ENCODE results near the gene TRMT1.

Gene TRMT1

DNA sequence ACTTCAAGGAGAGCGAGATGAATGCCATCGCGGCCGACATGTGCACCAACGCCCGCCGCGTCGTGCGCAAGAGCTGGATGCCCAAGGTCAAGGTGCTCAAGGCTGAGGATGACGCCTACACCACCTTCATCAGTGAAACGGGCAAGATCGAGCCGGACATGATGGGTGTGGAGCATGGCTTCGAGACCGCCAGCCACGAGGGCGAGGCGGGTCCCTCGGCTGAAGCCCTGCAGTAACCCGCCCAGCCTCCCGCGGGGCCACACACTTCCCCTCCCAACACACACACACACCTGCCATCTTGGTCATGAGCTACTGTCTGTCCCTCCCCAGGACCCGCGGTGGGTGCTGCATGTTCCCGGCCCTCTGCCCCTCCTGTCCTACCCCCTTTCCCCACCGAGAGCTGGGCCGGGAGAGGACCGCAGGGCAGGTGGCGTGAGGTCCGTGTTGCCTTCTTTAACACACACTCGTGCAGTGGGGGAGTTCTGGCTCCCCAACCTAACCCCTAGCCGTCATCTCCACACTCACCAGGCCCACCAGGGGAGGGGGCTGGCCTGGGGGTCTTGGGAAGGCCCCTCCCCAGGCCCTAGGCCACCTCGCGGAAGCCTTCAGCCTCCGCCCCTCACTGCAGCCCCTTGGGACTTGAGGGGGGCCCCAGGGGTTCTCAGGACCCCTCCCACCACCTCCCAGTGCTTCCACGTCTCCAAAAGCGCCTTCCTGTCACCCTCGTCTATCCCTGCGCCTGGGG, 21.8 kb upstream of the TRMT1 start:
- H3K4me3 ChIP-seq (ENCODE audit: low read depth in 1 of 2, low read length in 2 of 2): no peak overlapping the region
- DNase-seq: no peak

DNA sequence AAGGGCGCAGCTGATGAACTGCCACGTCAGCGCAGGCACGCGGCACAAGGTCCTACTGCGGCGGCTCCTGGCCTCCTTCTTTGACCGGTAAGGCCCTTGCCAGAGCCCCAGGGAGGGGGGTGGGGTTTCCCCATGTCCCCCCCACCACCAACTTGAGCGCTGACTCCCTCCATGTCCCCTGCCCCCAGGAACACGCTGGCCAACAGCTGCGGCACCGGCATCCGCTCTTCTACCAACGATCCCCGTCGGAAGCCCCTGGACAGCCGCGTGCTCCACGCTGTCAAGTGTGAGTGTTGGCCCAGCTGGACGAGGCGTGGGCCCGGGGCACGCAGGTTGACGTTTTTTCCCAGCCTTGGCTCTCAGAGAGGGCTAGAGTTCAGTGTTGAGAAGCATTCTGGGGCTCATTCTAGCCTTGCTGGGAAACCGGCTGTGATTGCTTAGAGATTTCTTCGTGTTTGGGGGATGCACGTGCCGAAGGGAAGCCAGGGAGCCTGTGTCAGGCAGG, 20.8 kb upstream of the TRMT1 start:
- H2AFZ ChIP-seq (ENCODE audit: low read depth, low read length): no peak overlapping the region
- DNase-seq (no peak), ATAC-seq (ENCODE audit: insufficient read depth, low read depth) (no peak)
- no peak overlapping the region for H3K4me3 ChIP-seq (ENCODE audit: low read depth in 1 of 2, low read length in 2 of 2)
- H3K9ac ChIP-seq (ENCODE audit: low read depth, low read length): no peak overlapping the region
- no peak overlapping the region for H3K27ac ChIP-seq (ENCODE audit: low read length)
- H3K36me3 ChIP-seq (ENCODE audit: insufficient read depth, low read length): peaks cover 73% of the 10 kb centered on the region
- H3K9me3 ChIP-seq (ENCODE audit: insufficient read depth, low read length, severe bottlenecking): no peaks in the 10 kb centered on the region
- H3K79me2 ChIP-seq (ENCODE audit: insufficient read depth, low read length): peaks cover 24% of the 10 kb centered on the region
- no peaks in the 10 kb centered on the region for H3K4me1 ChIP-seq (ENCODE audit: insufficient read depth, low read length)
- TF ChIP-seq, protein P1, sequence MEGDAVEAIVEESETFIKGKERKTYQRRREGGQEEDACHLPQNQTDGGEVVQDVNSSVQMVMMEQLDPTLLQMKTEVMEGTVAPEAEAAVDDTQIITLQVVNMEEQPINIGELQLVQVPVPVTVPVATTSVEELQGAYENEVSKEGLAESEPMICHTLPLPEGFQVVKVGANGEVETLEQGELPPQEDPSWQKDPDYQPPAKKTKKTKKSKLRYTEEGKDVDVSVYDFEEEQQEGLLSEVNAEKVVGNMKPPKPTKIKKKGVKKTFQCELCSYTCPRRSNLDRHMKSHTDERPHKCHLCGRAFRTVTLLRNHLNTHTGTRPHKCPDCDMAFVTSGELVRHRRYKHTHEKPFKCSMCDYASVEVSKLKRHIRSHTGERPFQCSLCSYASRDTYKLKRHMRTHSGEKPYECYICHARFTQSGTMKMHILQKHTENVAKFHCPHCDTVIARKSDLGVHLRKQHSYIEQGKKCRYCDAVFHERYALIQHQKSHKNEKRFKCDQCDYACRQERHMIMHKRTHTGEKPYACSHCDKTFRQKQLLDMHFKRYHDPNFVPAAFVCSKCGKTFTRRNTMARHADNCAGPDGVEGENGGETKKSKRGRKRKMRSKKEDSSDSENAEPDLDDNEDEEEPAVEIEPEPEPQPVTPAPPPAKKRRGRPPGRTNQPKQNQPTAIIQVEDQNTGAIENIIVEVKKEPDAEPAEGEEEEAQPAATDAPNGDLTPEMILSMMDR (IDR thresholded peaks at IDR 0.05; ENCODE audit: borderline replicate concordance, extremely low read depth, low read length, poor library complexity, severe bottlenecking): no peak
- TF ChIP-seq EZH2 (IDR thresholded peaks at IDR 0.05; ENCODE audit: borderline replicate concordance, low read depth, low read length, severe bottlenecking): no peak
- no peak overlapping the region for H3K4me2 ChIP-seq (ENCODE audit: insufficient read depth, low read length)
- no peaks in the 10 kb centered on the region for H3K27me3 ChIP-seq (ENCODE audit: insufficient read depth, low read length, poor library complexity)
- H4K20me1 ChIP-seq (ENCODE audit: insufficient read depth, low read length): peaks cover 53% of the 10 kb centered on the region

More for the DNA sequence above, 21.8 kb upstream of the TRMT1 start:
- TF ChIP-seq, protein P1 (IDR thresholded peaks at IDR 0.05; ENCODE audit: borderline replicate concordance, extremely low read depth, low read length, poor library complexity, severe bottlenecking): no peak
- TF ChIP-seq EZH2 (IDR thresholded peaks at IDR 0.05; ENCODE audit: borderline replicate concordance, low read depth, low read length, severe bottlenecking): no peak
- no peaks in the 10 kb centered on the region for H3K27me3 ChIP-seq (ENCODE audit: insufficient read depth, low read length, poor library complexity)
- H3K9me3 ChIP-seq (ENCODE audit: insufficient read depth, low read length, severe bottlenecking): no peaks in the 10 kb centered on the region
- peaks cover 64% of the 10 kb centered on the region for H3K36me3 ChIP-seq (ENCODE audit: insufficient read depth, low read length)
- no peak overlapping the region for H3K4me2 ChIP-seq (ENCODE audit: insufficient read depth, low read length)
- H4K20me1 ChIP-seq (ENCODE audit: insufficient read depth, low read length): peaks cover 43% of the 10 kb centered on the region
- H3K9ac ChIP-seq (ENCODE audit: low read depth, low read length): no peak overlapping the region
- no peak overlapping the region for H3K27ac ChIP-seq (ENCODE audit: low read length)
- peaks cover 14% of the 10 kb centered on the region for H3K79me2 ChIP-seq (ENCODE audit: insufficient read depth, low read length)
- no peak overlapping the region for H2AFZ ChIP-seq (ENCODE audit: low read depth, low read length)
- no peaks in the 10 kb centered on the region for H3K4me1 ChIP-seq (ENCODE audit: insufficient read depth, low read length)
- ATAC-seq (ENCODE audit: insufficient read depth, low read depth): no peak

DNA sequence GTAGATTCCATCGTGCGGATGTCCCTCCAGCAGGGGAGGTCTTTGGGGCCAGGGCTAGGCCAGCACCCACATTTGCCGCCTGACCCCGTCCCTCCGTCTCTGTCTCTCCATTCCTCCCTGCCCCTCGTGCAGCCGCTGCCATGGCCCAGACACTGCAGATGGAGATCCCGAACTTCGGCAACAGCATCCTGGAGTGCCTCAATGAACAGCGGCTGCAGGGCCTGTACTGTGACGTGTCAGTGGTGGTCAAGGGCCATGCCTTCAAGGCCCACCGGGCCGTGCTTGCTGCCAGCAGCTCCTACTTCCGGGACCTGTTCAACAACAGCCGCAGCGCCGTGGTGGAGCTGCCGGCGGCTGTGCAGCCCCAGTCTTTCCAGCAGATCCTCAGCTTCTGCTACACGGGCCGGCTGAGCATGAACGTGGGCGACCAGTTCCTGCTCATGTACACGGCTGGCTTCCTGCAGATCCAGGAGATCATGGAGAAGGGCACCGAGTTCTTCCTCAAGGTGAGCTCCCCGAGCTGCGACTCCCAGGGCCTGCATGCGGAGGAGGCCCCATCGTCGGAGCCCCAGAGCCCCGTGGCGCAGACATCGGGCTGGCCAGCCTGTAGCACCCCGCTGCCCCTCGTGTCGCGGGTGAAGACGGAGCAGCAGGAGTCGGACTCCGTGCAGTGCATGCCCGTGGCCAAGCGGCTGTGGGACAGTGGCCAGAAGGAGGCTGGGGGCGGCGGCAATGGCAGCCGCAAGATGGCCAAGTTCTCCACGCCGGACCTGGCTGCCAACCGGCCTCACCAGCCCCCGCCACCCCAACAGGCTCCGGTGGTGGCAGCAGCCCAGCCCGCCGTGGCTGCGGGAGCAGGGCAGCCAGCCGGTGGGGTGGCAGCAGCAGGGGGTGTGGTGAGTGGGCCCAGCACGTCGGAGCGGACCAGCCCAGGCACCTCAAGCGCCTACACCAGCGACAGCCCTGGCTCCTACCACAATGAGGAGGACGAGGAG, 18.8 kb upstream of the TRMT1 start:
- no peak for ATAC-seq (ENCODE audit: insufficient read depth, low read depth)
- Histone ChIP-seq H3K4me1 (ENCODE audit: insufficient read depth, low read length) (no peaks in the 10 kb centered on the region), H3K9ac (ENCODE audit: low read depth, low read length) (no peak overlapping the region), H4K20me1 (ENCODE audit: insufficient read depth, low read length) (peaks cover 70% of the 10 kb centered on the region), H3K4me2 (ENCODE audit: insufficient read depth, low read length) (no peak overlapping the region), H2AFZ (ENCODE audit: low read depth, low read length) (no peak overlapping the region), H3K36me3 (ENCODE audit: insufficient read depth, low read length) (peaks cover 76% of the 10 kb centered on the region), H3K4me3 (ENCODE audit: low read depth in 1 of 2, low read length in 2 of 2) (no peak overlapping the region), H3K27me3 (ENCODE audit: insufficient read depth, low read length, poor library complexity) (no peaks in the 10 kb centered on the region), H3K9me3 (ENCODE audit: insufficient read depth, low read length, severe bottlenecking) (no peaks in the 10 kb centered on the region), H3K27ac (ENCODE audit: low read length) (no peak overlapping the region), H3K79me2 (ENCODE audit: insufficient read depth, low read length) (peaks cover 41% of the 10 kb centered on the region)
- DNase-seq: no peak
- TF ChIP-seq, protein P1 (IDR thresholded peaks at IDR 0.05; ENCODE audit: borderline replicate concordance, extremely low read depth, low read length, poor library complexity, severe bottlenecking): no peak
- TF ChIP-seq EZH2 (IDR thresholded peaks at IDR 0.05; ENCODE audit: borderline replicate concordance, low read depth, low read length, severe bottlenecking): no peak

Measured in DND-41 (cell line).